Stimulated activated CD4-positive, alpha-beta T cell treated with anti-CD3 and anti-CD28 coated beads, Interleukin-15, amount 100 ng/mL, for 24 hours (primary cell): ENCODE data around the gene ZNF70.

Experiments
- DNase-seq: peaks from one replicate; pipeline ENCODE4 v3.0.0-alpha.2; 2020

ZNF70 gene

DNA sequence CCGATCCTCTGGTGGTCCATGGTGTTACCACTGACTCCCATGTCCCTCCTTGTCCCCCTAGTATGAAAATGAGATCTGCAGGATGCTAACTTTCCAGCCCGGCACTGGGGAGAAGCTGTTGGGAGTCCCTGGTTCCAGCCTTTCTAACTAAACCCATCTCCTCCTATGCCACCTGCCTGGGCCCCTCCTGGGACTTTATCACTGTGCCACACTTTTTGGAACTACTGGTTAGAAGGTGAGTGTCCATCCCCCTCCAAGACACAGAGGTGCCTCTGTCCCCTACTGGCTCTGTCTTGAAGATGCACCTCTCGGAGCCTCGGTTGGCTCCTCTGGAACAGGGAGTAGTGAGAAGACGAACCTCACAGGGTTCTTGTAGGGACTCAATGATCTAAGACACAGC lies 60.2 kb downstream of the ZNF70 start, which contains the start of gene RGL4:
RGL4 (plus strand) TSS at position 301 of the 400 bp plus-strand sequence. CDS start 1,018 bp downstream, outside the sequence.
- DNase-seq, result no peak

DNA sequence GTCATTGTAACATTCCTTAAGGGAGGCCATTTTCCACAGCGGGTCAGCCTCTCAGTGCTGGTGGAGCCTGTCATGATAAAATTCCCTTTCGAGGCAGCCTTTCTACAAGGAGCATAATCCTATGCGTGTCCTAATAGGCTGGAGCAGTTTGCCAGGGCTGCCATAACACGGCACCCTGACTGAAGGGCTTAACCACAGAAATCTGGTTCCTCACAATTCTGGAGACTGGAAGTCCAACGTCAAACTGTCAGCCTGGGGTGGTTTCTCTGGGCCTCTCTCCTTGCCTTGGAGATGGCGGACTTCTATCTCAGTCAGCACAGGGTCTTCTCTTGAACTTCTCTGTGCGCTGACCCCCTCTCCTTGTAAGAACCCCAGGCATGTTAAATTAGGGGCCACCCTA lies 61.5 kb downstream of the ZNF70 start:
- DNase-seq, result no peak
